Neural cell (in vitro differentiated cells): ENCODE results near the gene PIAS4.
"Not testable (repeated sequence)": the region's sequence is repeated elsewhere in the genome, so short reads cannot be mapped to it uniquely, and the experiment has no call there.

Experiments used
- CTCF ChIP-seq: fragments of 450-650 bp; IDR thresholded peaks from 2 replicates; pipeline ENCODE4 v1.5.1; 2014; ENCODE audit warnings: antibody characterized with exemption, mild to moderate bottlenecking, moderate library complexity; ENCODE audit not compliant: poor library complexity, severe bottlenecking
- TAF1 ChIP-seq: IDR thresholded peaks from 2 replicates; pipeline ENCODE4 v1.6.1; 2012; ENCODE audit warnings: low read depth

GRCh38 chr19:4011430-4011829, 3.9 kb downstream of the PIAS4 start:
- TF ChIP-seq CTCF, TAF1: not testable (repeated sequence)
